ACC112 (cell line): Measurements from ENCODE around the gene NEK6.
"Not testable (repeated sequence)": the region's sequence is repeated elsewhere in the genome, so short reads cannot be mapped to it uniquely, and the experiment has no call there.

ENCODE experiments used
- H2AFZ ChIP-seq: fragments of 200-600 bp; sonication (generic); one replicate; pipeline ENCODE4 v1.6.0; 2017; ENCODE audit warnings: antibody characterized with exemption, low read length; ENCODE audit not compliant: unreplicated experiment
- H3K27ac ChIP-seq: fragments of 200-600 bp; sonication (generic); 2 replicates; pipeline ENCODE4 v1.5.1; 2014; ENCODE audit warnings: low read depth, mild to moderate bottlenecking, antibody characterized with exemption, low read length, moderate library complexity
- H3K27me3 ChIP-seq: fragments of 200-600 bp; sonication (generic); 2 replicates; pipeline ENCODE4 v1.6.1; 2014; ENCODE audit warnings: mild to moderate bottlenecking, antibody characterized with exemption, low read length, moderate library complexity, mixed read lengths; ENCODE audit not compliant: insufficient read depth
- H3K36me3 ChIP-seq: fragments of 200-600 bp; sonication (generic); 2 replicates; pipeline ENCODE4 v1.6.1; 2016; ENCODE audit warnings: mild to moderate bottlenecking, antibody characterized with exemption, low read length, moderate library complexity, mixed read lengths; ENCODE audit not compliant: insufficient read depth
- H3K4me1 ChIP-seq: fragments of 200-600 bp; sonication (generic); one replicate; pipeline ENCODE4 v1.6.1; 2016; ENCODE audit warnings: low read length, mixed read lengths; ENCODE audit not compliant: insufficient read depth, unreplicated experiment, control insufficient read depth
- H3K4me3 ChIP-seq: fragments of 200-600 bp; sonication (generic); 2 replicates; pipeline ENCODE4 v1.5.1; 2014; ENCODE audit warnings: mild to moderate bottlenecking, low read depth, low read length
- H3K79me2 ChIP-seq: fragments of 200-600 bp; sonication (generic); one replicate; pipeline ENCODE4 v1.6.0; 2016; ENCODE audit warnings: low read length; ENCODE audit not compliant: control insufficient read depth, unreplicated experiment, insufficient read depth

NEK6 gene

DNA sequence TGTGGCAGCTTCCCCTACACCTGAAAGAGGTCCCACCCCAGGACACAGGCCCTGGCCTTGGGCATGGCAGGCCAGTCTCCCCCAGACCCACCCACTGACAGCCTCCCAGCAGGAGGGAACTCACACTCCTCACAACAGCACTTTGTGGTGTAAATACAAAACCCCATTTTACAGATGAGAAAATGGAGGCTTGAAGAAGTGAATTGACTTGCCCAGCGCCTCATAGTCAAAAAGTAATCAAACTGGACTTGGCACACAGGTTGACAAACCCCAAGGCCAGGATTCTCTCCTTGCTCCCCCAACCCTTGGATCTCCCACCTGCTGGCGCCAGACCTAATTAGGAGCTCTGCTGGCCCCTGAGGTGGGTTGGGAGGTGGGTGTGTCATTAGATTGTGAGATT is 29.2 kb upstream of the NEK6 start:
- H3K4me1 ChIP-seq: peaks cover 2% of the 10 kb centered on the region
- no peak overlapping the region for H3K27ac ChIP-seq
- H2AFZ ChIP-seq: no peak overlapping the region
- no peaks in the 10 kb centered on the region for H3K36me3 ChIP-seq
- no peaks in the 10 kb centered on the region for H3K79me2 ChIP-seq
- H3K4me3 ChIP-seq: no peak overlapping the region
- no peaks in the 10 kb centered on the region for H3K27me3 ChIP-seq

DNA sequence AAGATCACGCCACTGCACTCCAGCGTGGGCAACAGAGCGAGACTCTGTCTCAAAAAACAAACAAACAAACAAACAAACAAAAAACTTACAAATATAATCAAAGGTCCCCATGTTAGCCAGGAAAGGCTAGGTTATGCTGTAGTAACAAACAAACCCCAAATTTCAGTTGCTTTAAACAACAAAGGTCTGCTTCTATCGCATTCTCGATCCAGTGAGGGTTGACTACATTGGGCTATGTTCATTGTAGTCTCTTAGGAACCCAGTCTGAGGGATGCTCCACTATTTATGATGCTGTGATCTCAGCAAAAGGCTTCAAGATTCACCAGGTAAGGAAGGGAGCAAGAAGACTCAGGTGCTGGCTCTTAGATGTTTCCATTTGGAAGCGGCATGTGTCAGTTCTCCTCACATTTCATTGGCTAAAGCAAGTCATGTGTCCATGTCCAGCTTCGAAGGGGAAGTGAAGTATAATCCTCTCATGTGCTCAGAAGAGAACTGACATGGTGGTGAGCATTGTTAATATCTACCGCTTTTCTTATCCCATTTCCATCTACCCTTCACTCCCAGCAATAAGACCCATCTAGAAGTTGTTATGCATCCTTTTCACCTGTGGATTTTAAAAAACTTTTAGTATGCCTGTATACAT is 26.5 kb upstream of the NEK6 start:
- Histone ChIP-seq H3K27me3 (no peaks in the 10 kb centered on the region), H3K36me3 (no peaks in the 10 kb centered on the region), H3K4me3 (no peak overlapping the region), H3K79me2 (no peaks in the 10 kb centered on the region), H3K4me1 (no peaks in the 10 kb centered on the region), H3K27ac (no peak overlapping the region), H2AFZ (no peak overlapping the region)

DNA sequence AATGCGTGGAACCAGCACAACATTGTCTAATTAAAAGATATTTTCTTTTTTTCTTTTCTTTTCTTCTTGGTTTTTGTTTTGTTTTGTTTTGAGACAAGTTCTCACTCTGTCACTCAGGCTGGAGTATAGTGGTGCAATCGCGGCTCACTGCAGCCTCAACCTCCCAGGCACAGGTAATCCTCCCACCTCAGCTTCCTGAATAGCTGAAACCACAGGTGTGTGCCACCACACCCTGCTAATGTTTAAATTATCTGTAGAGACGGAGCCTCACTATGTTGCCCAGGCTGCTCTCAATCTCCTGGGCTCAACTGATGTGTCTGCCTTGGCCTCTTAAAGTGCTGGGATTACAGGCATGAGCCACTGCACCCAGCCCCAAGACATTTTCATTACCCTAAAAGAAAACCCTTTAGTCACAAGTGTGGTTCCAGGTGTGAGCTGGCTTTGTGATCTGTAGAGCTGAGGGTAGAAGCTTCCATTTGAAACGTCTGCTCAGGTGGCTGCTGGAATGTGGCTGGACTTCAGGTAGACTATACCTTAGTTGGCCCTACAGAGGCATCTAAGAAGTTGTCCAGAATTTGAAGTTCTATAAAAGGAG is 19.1 kb upstream of the NEK6 start:
- Histone ChIP-seq H3K4me1 (no peaks in the 10 kb centered on the region), H3K27me3 (no peaks in the 10 kb centered on the region), H3K27ac (no peak overlapping the region), H3K36me3 (no peaks in the 10 kb centered on the region), H3K79me2 (no peaks in the 10 kb centered on the region), H2AFZ (no peak overlapping the region), H3K4me3 (no peak overlapping the region)

DNA sequence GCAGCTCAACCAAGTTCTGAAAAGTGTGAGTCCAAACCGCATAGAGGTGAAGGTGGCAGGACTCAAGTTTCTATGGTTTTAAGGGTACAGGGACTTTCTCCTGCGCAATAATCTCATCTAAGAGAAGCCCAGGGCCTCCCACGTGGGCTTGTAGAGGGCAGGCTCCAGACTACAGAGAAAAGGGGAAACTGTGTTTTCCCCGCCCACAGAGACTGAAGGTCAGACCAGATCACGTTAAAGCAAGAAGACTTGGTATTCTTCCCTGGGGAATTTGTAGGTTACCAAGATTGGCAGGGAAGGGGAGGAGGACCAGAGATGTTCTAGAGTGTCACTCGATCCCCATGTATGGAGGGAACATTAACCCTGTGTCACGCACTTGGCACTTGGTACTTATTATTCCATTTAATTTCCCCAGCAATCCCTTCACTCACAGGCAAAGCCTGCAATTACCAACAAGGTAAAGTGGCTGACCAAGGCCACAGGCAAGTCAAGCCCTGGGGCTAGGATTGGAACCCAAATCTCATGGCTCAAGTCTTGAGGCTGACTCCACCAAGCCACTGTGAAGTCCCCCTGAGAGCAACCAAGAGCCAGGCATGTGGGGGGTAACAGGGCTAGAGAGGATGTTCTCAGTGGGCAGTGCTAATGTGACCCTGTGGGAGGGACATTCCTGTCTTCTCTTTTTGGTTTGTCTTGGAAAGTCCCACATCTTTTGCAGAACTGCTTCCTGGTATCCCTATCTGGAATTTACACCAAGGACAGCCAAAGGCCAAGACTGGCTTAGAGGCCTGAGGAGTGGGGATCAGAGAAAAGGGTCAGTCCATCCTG is 18.3 kb upstream of the NEK6 start:
- Histone ChIP-seq H2AFZ (no peak overlapping the region), H3K36me3 (no peaks in the 10 kb centered on the region), H3K4me3 (no peak overlapping the region), H3K4me1 (no peaks in the 10 kb centered on the region), H3K79me2 (no peaks in the 10 kb centered on the region), H3K27me3 (no peaks in the 10 kb centered on the region), H3K27ac (no peak overlapping the region)

DNA sequence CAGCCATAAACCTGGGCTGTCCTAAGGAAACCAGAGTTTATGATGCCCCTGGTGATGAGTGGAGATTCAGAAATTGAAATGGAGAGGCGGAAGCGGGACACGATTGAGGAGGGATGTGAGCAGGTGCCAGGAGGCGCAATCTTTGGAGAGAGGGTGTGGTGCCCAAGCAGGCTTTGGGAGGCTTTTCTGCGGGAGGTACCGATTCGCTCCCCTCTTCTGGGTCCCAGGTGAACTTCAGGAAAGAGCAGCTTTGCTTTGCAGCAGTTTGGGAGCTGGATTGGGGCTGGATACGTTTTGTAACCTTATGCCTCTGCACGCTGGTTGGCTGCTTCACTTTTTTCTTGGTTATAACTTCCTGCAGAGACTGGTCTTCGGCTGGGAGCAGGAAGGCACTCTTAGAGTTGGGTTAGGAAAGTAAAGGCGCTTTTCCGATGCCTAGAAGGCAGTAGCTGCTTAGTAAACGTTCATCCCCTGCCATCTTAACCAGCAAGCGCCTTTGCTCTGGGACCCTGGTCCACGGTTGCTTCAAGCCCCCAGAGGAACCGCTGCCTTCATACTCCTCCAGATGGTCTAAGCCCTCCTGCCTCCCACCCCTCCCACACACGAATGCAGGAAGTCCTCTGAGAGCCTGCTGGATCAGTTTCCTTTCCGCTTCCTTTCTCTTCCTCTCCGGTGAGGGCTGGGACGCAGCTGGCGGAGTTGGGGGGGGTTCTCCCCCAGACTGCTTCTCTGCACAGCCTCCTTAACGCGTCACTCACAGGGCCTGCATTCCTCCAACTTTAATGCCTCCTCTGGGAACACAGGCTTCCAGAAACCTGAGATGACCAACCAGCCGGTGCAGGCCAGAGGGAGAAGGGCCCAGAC is 15.2 kb upstream of the NEK6 start:
- H3K27ac ChIP-seq: no peak overlapping the region
- no peaks in the 10 kb centered on the region for H3K36me3 ChIP-seq
- H3K4me3 ChIP-seq: no peak overlapping the region
- no peaks in the 10 kb centered on the region for H3K79me2 ChIP-seq
- no peak overlapping the region for H2AFZ ChIP-seq
- no peaks in the 10 kb centered on the region for H3K27me3 ChIP-seq
- no peaks in the 10 kb centered on the region for H3K4me1 ChIP-seq

DNA sequence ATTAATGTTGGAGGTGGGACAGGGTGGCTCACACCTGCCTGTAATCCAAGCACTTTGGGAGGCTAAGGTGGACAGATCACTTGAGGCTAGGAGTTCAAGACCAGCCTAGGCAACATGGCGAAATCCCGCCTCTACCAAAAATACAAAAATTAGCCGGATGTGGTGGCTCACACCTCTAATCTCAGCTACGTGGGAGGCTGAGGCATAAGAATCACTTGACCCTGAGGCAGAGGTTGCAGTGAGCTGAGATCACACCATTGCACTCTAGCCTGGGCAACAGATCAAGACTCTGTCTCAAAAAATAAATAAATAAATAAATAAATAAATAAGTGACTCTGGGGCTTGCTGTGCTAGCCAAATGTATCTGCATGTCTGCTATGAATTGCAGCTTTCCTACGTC is 10.4 kb upstream of the NEK6 start:
- not testable (repeated sequence) for H3K79me2 ChIP-seq, H2AFZ ChIP-seq, H3K36me3 ChIP-seq, H3K4me3 ChIP-seq, H3K27me3 ChIP-seq, H3K27ac ChIP-seq
- H3K4me1 ChIP-seq: peaks cover 12% of the 10 kb centered on the region

DNA sequence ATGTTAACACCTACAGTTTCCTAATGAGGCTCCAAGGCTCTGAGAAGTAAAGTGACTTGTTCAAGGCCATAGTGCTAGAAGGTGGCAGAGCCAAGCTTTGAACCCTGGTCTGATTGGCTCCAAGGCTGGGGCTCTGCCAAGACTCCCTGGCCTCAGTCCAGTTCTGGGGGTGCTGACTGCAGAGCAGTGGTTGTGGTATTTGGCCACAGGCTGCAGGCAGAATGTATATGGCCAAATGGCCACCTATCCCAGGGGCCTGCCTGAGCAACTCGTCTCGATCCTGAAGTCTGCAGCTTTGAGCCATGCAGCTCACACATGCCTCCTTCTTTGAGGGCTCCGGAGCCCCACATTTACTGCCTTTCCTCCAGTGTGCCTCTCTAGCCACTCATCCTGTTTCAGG is 9.7 kb upstream of the NEK6 start:
- no peaks in the 10 kb centered on the region for H3K27me3 ChIP-seq
- H3K36me3 ChIP-seq: no peaks in the 10 kb centered on the region
- H3K4me3 ChIP-seq: no peak overlapping the region
- H3K79me2 ChIP-seq: no peaks in the 10 kb centered on the region
- peaks cover 12% of the 10 kb centered on the region for H3K4me1 ChIP-seq
- H3K27ac ChIP-seq: no peak overlapping the region
- no peak overlapping the region for H2AFZ ChIP-seq

DNA sequence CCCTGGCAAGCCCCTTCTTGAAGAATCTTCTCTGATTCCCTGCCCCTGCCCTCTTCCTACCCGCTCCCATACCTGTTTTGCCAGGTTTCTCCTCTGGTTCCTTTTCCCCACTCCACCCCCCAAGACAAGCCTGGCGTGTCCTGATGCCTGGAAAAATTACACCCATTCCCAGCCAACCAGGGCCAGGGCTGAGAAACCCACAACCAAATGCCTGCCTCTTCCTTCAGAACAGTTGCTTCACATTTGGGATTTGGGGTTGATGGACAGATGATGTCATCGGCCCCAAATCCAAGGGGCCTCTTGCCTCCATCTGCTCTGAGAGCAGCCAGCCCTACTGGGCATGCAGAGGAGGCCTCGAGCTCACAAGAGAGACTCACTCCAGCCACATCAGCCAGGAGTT is 8.8 kb upstream of the NEK6 start:
- no peaks in the 10 kb centered on the region for H3K36me3 ChIP-seq
- H3K27ac ChIP-seq: no peak overlapping the region
- H3K4me3 ChIP-seq: no peak overlapping the region
- no peaks in the 10 kb centered on the region for H3K79me2 ChIP-seq
- H3K27me3 ChIP-seq: no peaks in the 10 kb centered on the region
- peaks cover 12% of the 10 kb centered on the region for H3K4me1 ChIP-seq
- no peak overlapping the region for H2AFZ ChIP-seq

DNA sequence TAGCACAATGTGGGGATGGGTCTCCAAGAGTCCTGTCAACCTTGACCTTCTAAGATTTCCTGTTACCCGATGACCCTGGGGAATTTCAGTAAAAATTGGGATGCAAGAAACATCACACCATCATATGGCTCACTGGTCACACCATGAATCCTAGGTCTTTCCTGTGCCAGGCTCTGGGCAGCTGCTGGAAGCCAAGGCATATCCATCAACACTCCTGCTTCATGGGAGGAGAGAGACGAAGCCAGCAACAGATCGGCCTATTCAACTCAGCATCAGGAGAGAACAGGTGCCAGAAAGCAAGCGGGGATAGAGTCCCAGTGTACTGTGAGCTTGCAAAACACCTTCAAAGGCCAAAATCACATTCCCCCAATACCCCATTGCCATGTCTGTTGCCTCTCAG is 6.5 kb upstream of the NEK6 start:
- no peaks in the 10 kb centered on the region for H3K27me3 ChIP-seq
- H3K4me3 ChIP-seq: no peak overlapping the region
- H3K79me2 ChIP-seq: no peaks in the 10 kb centered on the region
- no peak overlapping the region for H2AFZ ChIP-seq
- H3K27ac ChIP-seq: no peak overlapping the region
- no peaks in the 10 kb centered on the region for H3K36me3 ChIP-seq
- H3K4me1 ChIP-seq: peaks cover 12% of the 10 kb centered on the region

DNA sequence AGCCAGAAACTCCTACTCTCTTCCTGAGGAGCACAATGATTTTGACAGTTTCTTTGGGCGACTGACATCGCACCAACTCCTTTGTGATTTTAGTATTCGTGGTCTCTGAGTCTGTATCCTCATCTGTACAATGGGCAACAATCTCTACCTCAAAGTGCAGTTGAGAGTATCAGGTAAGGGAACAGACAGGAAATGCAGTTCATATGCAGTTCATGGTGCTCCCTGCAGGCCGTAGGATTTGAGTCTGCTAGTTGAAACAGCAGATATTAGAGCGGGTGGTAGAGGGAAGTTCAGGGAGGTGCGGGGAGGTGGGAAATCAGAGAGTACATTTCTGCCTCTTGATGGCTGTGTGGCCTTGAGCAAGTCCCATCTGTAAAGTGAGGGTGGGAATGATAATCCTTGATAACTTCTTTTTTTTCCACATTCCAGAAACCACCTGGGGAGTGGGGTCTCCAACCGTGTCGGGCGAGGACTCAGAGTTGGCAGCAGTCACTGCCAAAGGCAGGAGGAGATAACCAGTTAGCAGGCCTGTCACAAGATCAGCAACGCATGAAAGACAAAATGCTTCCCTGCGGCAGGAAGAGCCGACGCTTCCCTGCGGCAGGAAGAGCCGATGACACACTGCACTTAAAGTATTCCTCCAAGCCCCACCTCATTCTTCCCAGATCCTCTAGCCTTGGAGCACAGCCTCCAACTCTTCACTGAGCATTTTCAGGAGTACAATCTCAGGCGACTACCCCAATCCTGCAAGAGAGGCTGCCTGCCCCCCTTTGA is 6.0 kb upstream of the NEK6 start:
- Histone ChIP-seq H3K4me1 (peaks cover 14% of the 10 kb centered on the region), H3K27ac (no peak overlapping the region), H3K4me3 (no peak overlapping the region), H3K27me3 (no peaks in the 10 kb centered on the region), H3K36me3 (no peaks in the 10 kb centered on the region), H2AFZ (no peak overlapping the region), H3K79me2 (no peaks in the 10 kb centered on the region)
